Astrocyte of the spinal cord (primary cell): ENCODE results near the gene BBS5.
"Not testable (repeated sequence)": the region's sequence is repeated elsewhere in the genome, so short reads cannot be mapped to it uniquely, and the experiment has no call there.

ENCODE experiments used
- DNase-seq: peaks from one replicate; pipeline ENCODE4 v3.0.0; 2011; ENCODE audit warnings: low read depth, low spot score
- H3K4me3 ChIP-seq: 2 replicates; pipeline ENCODE4 v1.5.1; 2011; ENCODE audit warnings: low read depth, mild to moderate bottlenecking, low read length, moderate library complexity
- in situ Hi-C: cut with HindIII; loops from 2 replicates; pipeline ENCODE4 v1.10.0; 2017; ENCODE audit warnings: low sequenced_read_pairs
- TF ChIP-seq, protein P1 (sequence below): IDR thresholded peaks from 2 replicates; pipeline ENCODE4 v1.5.1; 2012; ENCODE audit warnings: low read depth, mild to moderate bottlenecking, low read length, inconsistent platforms

The BBS5 gene

GRCh38 chr2:169513094-169513493 is 33.8 kb downstream of the BBS5 start:
- H3K4me3 ChIP-seq, result no peak overlapping the region
- DNase-seq, result no peak
- TF ChIP-seq, protein P1, sequence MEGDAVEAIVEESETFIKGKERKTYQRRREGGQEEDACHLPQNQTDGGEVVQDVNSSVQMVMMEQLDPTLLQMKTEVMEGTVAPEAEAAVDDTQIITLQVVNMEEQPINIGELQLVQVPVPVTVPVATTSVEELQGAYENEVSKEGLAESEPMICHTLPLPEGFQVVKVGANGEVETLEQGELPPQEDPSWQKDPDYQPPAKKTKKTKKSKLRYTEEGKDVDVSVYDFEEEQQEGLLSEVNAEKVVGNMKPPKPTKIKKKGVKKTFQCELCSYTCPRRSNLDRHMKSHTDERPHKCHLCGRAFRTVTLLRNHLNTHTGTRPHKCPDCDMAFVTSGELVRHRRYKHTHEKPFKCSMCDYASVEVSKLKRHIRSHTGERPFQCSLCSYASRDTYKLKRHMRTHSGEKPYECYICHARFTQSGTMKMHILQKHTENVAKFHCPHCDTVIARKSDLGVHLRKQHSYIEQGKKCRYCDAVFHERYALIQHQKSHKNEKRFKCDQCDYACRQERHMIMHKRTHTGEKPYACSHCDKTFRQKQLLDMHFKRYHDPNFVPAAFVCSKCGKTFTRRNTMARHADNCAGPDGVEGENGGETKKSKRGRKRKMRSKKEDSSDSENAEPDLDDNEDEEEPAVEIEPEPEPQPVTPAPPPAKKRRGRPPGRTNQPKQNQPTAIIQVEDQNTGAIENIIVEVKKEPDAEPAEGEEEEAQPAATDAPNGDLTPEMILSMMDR, result no peak
- in situ Hi-C loops, result no loop called here

GRCh38 chr2:169513926-169514325 is 34.6 kb downstream of the BBS5 start:
- in situ Hi-C loops, result no loop called here
- TF ChIP-seq, protein P1, result no peak
- DNase-seq, result peak; percentile 3
- no peak overlapping the region for H3K4me3 ChIP-seq

DNA sequence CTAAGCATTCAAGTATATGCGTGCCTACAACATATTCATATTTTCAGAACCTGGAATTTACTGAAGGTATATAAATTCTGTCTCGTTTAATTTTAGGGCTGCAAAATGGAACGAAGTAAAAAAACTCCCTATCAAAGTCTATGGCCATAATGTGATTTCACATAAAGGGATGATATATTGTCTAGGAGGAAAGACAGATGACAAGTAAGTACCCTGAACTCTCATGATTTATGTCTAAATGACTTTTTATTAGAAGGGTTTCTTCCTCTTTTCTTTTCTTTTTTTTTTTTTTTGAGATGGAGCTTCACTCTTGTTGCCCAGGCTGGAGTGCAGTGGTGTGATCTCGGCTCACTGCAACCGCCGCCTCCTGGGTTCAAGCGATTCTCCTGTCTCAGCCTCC is 35.5 kb downstream of the BBS5 start:
- H3K4me3 ChIP-seq, DNase-seq, in situ Hi-C loops: not testable (repeated sequence)

- DNase-seq, H3K4me3 ChIP-seq, in situ Hi-C loops: not testable (repeated sequence)
Observed at GRCh38 chr2:169516488-169516995, 37.2 kb downstream of the BBS5 start.

DNA sequence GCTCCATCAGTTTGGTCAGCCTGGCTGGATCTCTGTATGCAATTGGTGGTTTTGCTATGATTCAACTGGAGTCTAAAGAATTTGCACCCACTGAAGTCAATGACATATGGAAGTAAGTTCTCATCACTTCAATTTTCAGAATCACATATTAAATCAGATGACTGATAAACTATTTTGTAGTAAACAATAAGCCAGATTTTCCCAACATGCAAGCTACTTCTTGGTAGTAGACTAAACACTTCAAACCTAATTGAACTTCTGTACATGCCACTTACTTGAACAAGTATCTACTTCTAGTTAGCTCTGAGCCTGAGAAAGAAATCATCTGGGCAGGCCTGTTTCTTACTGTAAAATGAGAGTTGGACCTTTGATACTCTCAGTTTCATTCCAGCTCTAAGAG is 41.6 kb downstream of the BBS5 start:
- no peak for DNase-seq
- in situ Hi-C loops, result no loop called here
- H3K4me3 ChIP-seq, result no peak overlapping the region
- TF ChIP-seq, protein P1, result no peak

DNA sequence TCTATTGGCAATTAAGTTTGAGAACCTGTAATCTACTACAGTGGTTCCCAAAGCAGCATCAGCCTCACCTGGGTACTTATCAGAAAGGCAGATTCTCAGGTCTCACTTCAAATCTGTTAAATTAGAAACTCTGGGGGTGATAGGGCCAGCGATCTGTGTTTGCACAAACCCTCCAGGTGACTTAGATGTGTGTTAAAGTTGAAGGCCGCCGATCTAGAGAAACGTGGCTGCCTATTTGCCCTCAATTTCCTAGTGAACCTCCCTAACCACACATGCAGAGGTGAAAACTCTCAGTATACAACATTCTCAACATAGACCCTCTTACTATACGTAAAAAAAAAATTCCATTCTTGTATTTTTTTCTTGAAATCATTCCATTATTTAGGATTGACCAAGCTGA is 44.4 kb downstream of the BBS5 start:
- TF ChIP-seq, protein P1, result no peak
- no peak for DNase-seq
- no peak overlapping the region for H3K4me3 ChIP-seq
- in situ Hi-C loops, result no loop called here

GRCh38 chr2:169525434-169525833 is 46.1 kb downstream of the BBS5 start:
- no peak overlapping the region for H3K4me3 ChIP-seq
- in situ Hi-C loops, result no loop called here
- TF ChIP-seq, protein P1, result no peak
- no peak for DNase-seq

GRCh38 chr2:169526451-169526850 is 47.2 kb downstream of the BBS5 start:
- TF ChIP-seq, protein P1, result no peak
- H3K4me3 ChIP-seq, result no peak overlapping the region

More at GRCh38 chr2:169526451-169526850, 47.2 kb downstream of the BBS5 start:
- no peak for DNase-seq
- in situ Hi-C loops, result no loop called here
